ENCODE measurements around the gene ZNF438. TPM values are rescaled to one million over a fixed set of nuclear protein-coding genes. Genes with fewer than 3 reads are reported as not detected.

Gene ZNF438
- total and polyA plus RNA-seq, 10 of the 15 experiments (the other 5 are each of a cell fraction or from before 2014, with no cell fraction given) = 0.93 to 5.2 (median 1.9) TPM

DNA sequence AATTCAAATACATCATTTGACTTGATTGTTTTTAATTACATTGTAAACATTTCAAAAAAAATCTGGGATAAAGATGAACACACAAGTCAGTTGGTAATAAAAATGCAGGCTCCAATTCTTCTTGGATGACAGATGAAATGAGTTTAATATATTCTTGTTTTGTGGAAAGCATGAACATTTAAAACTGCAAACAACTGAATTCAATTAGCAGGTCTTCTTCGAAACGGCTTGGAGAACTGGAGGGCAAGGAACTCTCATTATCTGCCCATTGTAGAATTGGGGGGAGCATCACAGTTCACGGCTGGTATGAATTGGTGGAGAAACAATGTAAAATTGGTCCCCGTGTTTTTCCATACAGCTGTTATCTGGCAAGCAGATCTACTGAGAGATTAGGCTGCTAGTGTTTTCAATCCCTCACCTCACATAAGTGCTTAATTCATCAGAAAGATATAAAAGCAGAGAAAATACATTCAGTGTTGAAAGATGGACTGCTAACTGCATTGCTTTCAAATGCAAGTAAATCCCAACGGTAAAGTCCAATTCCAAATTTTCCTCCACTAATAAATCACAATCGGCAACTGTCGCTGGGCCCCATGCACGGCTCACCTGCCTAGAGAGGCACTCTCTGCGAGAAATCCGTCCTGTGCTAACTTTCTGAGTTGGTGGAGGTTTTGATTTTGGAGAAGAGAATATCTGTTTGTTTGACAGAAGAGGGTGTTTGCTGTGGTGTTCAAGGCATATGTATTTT is 199.5 kb downstream of the ZNF438 start (continued):
- no peak for TF ChIP-seq RFX5 (IDR thresholded peaks at IDR 0.05; ENCODE audit: low read depth, low read length)
- TF ChIP-seq GABPA (IDR thresholded peaks at IDR 0.05; ENCODE audit: low read depth) = no peak
- TF ChIP-seq, protein P1, sequence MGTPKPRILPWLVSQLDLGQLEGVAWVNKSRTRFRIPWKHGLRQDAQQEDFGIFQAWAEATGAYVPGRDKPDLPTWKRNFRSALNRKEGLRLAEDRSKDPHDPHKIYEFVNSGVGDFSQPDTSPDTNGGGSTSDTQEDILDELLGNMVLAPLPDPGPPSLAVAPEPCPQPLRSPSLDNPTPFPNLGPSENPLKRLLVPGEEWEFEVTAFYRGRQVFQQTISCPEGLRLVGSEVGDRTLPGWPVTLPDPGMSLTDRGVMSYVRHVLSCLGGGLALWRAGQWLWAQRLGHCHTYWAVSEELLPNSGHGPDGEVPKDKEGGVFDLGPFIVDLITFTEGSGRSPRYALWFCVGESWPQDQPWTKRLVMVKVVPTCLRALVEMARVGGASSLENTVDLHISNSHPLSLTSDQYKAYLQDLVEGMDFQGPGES (IDR thresholded peaks at IDR 0.05) = no peak

GRCh38 chr10:30831426-30831825 is 200.2 kb downstream of the ZNF438 start:
- SMC1A ChIA-PET (ENCODE audit: uncharacterized antibody, unreplicated experiment) = no interaction called here
- no peak overlapping the region for H3K27ac ChIP-seq (ENCODE audit: control insufficient read depth, insufficient read depth)
- no peaks in the 10 kb centered on the region for H3K27me3 ChIP-seq (replicated peaks in 1 of 2; ENCODE audit: control insufficient read depth in 2 of 2, insufficient read depth in 2 of 2, low read length in 1 of 2)
- 50% methylated on average over 5 of the region's 5 CpGs for WGBS (ENCODE audit: insufficient coverage, insufficient replicate concordance, low lambda C conversion rate, missing lambda C conversion rate)
- no peaks in the 10 kb centered on the region for H4K20me1 ChIP-seq (ENCODE audit: control insufficient read depth, insufficient read depth)
- H3K4me2 ChIP-seq (ENCODE audit: control insufficient read depth, insufficient read depth) = no peak overlapping the region
- no peak for DNase-seq (ENCODE audit: low read depth, low spot score)
- FAIRE-seq = no peak
- CTCF ChIA-PET = interaction anchor here (0.8 to 1.2 kb wide), 2 partner anchors 8 to 94 kb away, joined by 3 read pairs; no protein-coding TSS in a partner anchor
- intact Hi-C loops (cut with micrococcal nuclease; ENCODE audit: unreplicated experiment) (no loop called here), in situ Hi-C loops (cut with MboI) (no loop called here)
- no peaks in the 10 kb centered on the region for H3K79me2 ChIP-seq (ENCODE audit: control insufficient read depth, insufficient read depth, low read length)
- H3K9me3 ChIP-seq (replicated peaks; ENCODE audit: control insufficient read depth, insufficient read depth, low read length) = no peaks in the 10 kb centered on the region
- no peak overlapping the region for H3K9ac ChIP-seq (ENCODE audit: control insufficient read depth, insufficient read depth, low read length)
- no peaks in the 10 kb centered on the region for H3K4me1 ChIP-seq (ENCODE audit: control insufficient read depth, insufficient read depth, low read length)
- H3K4me3 ChIP-seq = no peak overlapping the region
- no TSS peak for BruUV-seq (replicated peaks)
- ATAC-seq = no peak
- RAD21 ChIA-PET (ENCODE audit: unreplicated experiment) = no interaction called here
- H3K36me3 ChIP-seq (ENCODE audit: control insufficient read depth in 2 of 2, insufficient read depth in 2 of 2, low read length in 1 of 2) = no peaks in the 10 kb centered on the region
- no peak overlapping the region for H2AFZ ChIP-seq (ENCODE audit: control insufficient read depth, low read depth, low read length)
- POLR2A ChIA-PET = no interaction called here
- no peak for TF ChIP-seq SIX5 (IDR thresholded peaks at IDR 0.05; ENCODE audit: low read depth, low read length, severe bottlenecking)
- no peak for TF ChIP-seq EGR1 (IDR thresholded peaks at IDR 0.05; ENCODE audit: borderline replicate concordance in 1 of 2, low read depth in 2 of 2, low read length in 2 of 2)
- no peak for TF ChIP-seq SREBF2 (IDR thresholded peaks at IDR 0.05; ENCODE audit: low read length)
- TF ChIP-seq GABPA (IDR thresholded peaks at IDR 0.05; ENCODE audit: low read depth) = no peak
- no peak for TF ChIP-seq CREB1 (IDR thresholded peaks at IDR 0.05; ENCODE audit: low read depth)
- no peak for TF ChIP-seq PML (IDR thresholded peaks at IDR 0.05; ENCODE audit: low read length)
- TF ChIP-seq, protein P2, sequence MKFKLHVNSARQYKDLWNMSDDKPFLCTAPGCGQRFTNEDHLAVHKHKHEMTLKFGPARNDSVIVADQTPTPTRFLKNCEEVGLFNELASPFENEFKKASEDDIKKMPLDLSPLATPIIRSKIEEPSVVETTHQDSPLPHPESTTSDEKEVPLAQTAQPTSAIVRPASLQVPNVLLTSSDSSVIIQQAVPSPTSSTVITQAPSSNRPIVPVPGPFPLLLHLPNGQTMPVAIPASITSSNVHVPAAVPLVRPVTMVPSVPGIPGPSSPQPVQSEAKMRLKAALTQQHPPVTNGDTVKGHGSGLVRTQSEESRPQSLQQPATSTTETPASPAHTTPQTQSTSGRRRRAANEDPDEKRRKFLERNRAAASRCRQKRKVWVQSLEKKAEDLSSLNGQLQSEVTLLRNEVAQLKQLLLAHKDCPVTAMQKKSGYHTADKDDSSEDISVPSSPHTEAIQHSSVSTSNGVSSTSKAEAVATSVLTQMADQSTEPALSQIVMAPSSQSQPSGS (IDR thresholded peaks at IDR 0.05; ENCODE audit: low read length) = no peak
- TF ChIP-seq, protein P3, sequence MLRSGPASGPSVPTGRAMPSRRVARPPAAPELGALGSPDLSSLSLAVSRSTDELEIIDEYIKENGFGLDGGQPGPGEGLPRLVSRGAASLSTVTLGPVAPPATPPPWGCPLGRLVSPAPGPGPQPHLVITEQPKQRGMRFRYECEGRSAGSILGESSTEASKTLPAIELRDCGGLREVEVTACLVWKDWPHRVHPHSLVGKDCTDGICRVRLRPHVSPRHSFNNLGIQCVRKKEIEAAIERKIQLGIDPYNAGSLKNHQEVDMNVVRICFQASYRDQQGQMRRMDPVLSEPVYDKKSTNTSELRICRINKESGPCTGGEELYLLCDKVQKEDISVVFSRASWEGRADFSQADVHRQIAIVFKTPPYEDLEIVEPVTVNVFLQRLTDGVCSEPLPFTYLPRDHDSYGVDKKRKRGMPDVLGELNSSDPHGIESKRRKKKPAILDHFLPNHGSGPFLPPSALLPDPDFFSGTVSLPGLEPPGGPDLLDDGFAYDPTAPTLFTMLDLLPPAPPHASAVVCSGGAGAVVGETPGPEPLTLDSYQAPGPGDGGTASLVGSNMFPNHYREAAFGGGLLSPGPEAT (IDR thresholded peaks at IDR 0.05; ENCODE audit: low read depth) = no peak
- no peak for TF ChIP-seq PAX8 (IDR thresholded peaks at IDR 0.05)
- no peak for TF ChIP-seq PRDM15 (CRISPR knock-in tag; IDR thresholded peaks at IDR 0.05)
- TF ChIP-seq RUNX3 (IDR thresholded peaks at IDR 0.05; ENCODE audit: low read length) = no peak
- TF ChIP-seq IKZF1 (conservative IDR thresholded peaks at IDR 0.05) = no peak
- TF ChIP-seq RCOR1 (conservative IDR thresholded peaks at IDR 0.05; ENCODE audit: low read depth, low read length) = no peak
- TF ChIP-seq BRCA1 (IDR thresholded peaks at IDR 0.05; ENCODE audit: low read depth, low read length) = no peak
